Measurements from ENCODE around the gene GTF2IRD1.

DNA sequence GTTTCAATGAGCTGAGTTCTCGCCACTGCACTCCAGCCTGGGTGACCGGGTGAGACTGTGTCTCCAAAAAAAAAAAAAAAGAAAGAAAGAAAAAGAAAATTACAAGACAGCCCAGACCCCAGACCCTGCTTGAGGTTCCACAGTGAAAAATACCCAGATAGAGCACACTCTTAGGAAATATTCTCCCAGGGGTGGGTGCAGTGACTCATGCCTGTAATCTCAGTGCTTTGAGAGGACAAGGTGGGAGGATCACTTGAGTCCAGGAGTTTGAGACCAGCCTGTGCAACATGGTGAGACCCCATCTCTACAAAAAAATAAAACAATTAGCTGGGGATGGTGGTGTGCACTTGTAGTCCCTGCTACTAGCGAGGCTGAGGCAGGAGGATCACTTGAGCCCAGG lies 41.1 kb upstream of the GTF2IRD1 start:
- TF ChIP-seq, protein P1, sequence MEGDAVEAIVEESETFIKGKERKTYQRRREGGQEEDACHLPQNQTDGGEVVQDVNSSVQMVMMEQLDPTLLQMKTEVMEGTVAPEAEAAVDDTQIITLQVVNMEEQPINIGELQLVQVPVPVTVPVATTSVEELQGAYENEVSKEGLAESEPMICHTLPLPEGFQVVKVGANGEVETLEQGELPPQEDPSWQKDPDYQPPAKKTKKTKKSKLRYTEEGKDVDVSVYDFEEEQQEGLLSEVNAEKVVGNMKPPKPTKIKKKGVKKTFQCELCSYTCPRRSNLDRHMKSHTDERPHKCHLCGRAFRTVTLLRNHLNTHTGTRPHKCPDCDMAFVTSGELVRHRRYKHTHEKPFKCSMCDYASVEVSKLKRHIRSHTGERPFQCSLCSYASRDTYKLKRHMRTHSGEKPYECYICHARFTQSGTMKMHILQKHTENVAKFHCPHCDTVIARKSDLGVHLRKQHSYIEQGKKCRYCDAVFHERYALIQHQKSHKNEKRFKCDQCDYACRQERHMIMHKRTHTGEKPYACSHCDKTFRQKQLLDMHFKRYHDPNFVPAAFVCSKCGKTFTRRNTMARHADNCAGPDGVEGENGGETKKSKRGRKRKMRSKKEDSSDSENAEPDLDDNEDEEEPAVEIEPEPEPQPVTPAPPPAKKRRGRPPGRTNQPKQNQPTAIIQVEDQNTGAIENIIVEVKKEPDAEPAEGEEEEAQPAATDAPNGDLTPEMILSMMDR (conservative IDR thresholded peaks at IDR 0.05; ENCODE audit: low read depth, low read length): no peak
- no peak for TF ChIP-seq EZH2 (IDR thresholded peaks at IDR 0.05; ENCODE audit: borderline replicate concordance, low read depth, low read length, poor library complexity, severe bottlenecking)

Data from A673 (cell line).